IPS-15b (cell line): ENCODE measurements around the gene TEAD1.
A peak's percentile ranks its signal among the peaks of the same experiment; 100 is the strongest.

Source experiments
- H3K27me3 ChIP-seq: one replicate; pipeline ENCODE4 v1.6.1; 2013; ENCODE audit warnings: low read length; ENCODE audit not compliant: control insufficient read depth, insufficient read depth
- H3K36me3 ChIP-seq: one replicate; pipeline ENCODE4 v1.6.1; 2013; ENCODE audit warnings: low read length; ENCODE audit not compliant: control insufficient read depth, insufficient read depth
- H3K4me1 ChIP-seq: one replicate; pipeline ENCODE4 v1.6.1; 2013; ENCODE audit warnings: mild to moderate bottlenecking, low read length; ENCODE audit not compliant: control insufficient read depth, insufficient read depth
- H3K4me3 ChIP-seq: one replicate; pipeline ENCODE4 v1.5.1; 2013; ENCODE audit warnings: low read depth, low read length
- H3K9ac ChIP-seq: one replicate; pipeline ENCODE4 v1.6.1; 2013; ENCODE audit warnings: low read depth, mild to moderate bottlenecking, low read length
- H3K9me3 ChIP-seq: one replicate; pipeline ENCODE4 v1.6.1; 2013; ENCODE audit warnings: mild to moderate bottlenecking, low read length; ENCODE audit not compliant: control insufficient read depth, insufficient read depth

TEAD1 gene

GRCh38 chr11:12815129-12815480, 140.9 kb downstream of the TEAD1 start:
- Histone ChIP-seq H3K4me1 (no peaks in the 10 kb centered on the region), H3K4me3 (no peak overlapping the region), H3K9me3 (no peaks in the 10 kb centered on the region), H3K36me3 (no peaks in the 10 kb centered on the region), H3K27me3 (no peaks in the 10 kb centered on the region), H3K9ac (no peak overlapping the region)

GRCh38 chr11:12815931-12816494, 141.8 kb downstream of the TEAD1 start:
- Histone ChIP-seq H3K4me1 (no peaks in the 10 kb centered on the region), H3K27me3 (no peaks in the 10 kb centered on the region), H3K36me3 (no peaks in the 10 kb centered on the region), H3K9ac (no peak overlapping the region), H3K4me3 (no peak overlapping the region), H3K9me3 (no peaks in the 10 kb centered on the region)

GRCh38 chr11:12817681-12818332, 143.6 kb downstream of the TEAD1 start:
- Histone ChIP-seq H3K36me3 (no peaks in the 10 kb centered on the region), H3K9me3 (no peaks in the 10 kb centered on the region), H3K27me3 (no peaks in the 10 kb centered on the region), H3K4me1 (no peaks in the 10 kb centered on the region), H3K9ac (no peak overlapping the region), H3K4me3 (no peak overlapping the region)

- no peaks in the 10 kb centered on the region for H3K4me1 ChIP-seq
- no peaks in the 10 kb centered on the region for H3K27me3 ChIP-seq
- no peak overlapping the region for H3K4me3 ChIP-seq
- H3K9ac ChIP-seq = no peak overlapping the region
- no peaks in the 10 kb centered on the region for H3K36me3 ChIP-seq
- no peaks in the 10 kb centered on the region for H3K9me3 ChIP-seq
Observed at GRCh38 chr11:12818333-12819015, 144.3 kb downstream of the TEAD1 start.

GRCh38 chr11:12822392-12823022, 148.3 kb downstream of the TEAD1 start:
- H3K4me3 ChIP-seq = no peak overlapping the region
- H3K9ac ChIP-seq = no peak overlapping the region
- H3K27me3 ChIP-seq = no peaks in the 10 kb centered on the region
- no peaks in the 10 kb centered on the region for H3K36me3 ChIP-seq
- no peaks in the 10 kb centered on the region for H3K9me3 ChIP-seq
- H3K4me1 ChIP-seq = peaks cover 32% of the 10 kb centered on the region

- Histone ChIP-seq H3K4me3 (no peak overlapping the region), H3K4me1 (peaks cover 42% of the 10 kb centered on the region), H3K27me3 (no peaks in the 10 kb centered on the region), H3K9ac (peak overlapping the region; percentile 18), H3K36me3 (no peaks in the 10 kb centered on the region), H3K9me3 (no peaks in the 10 kb centered on the region)
Observed at GRCh38 chr11:12824281-12825041, 150.2 kb downstream of the TEAD1 start.

GRCh38 chr11:12826441-12826840, 152.2 kb downstream of the TEAD1 start:
- Histone ChIP-seq H3K9ac (no peak overlapping the region), H3K9me3 (no peaks in the 10 kb centered on the region), H3K36me3 (no peaks in the 10 kb centered on the region), H3K4me1 (peaks cover 50% of the 10 kb centered on the region), H3K27me3 (no peaks in the 10 kb centered on the region), H3K4me3 (no peak overlapping the region)

- Histone ChIP-seq H3K4me1 (peaks cover 50% of the 10 kb centered on the region), H3K27me3 (no peaks in the 10 kb centered on the region), H3K9me3 (no peaks in the 10 kb centered on the region), H3K36me3 (no peaks in the 10 kb centered on the region), H3K9ac (no peak overlapping the region), H3K4me3 (peak overlapping the region; percentile 40)
Observed at GRCh38 chr11:12827369-12827768, 153.1 kb downstream of the TEAD1 start.

GRCh38 chr11:12827929-12828812, 153.9 kb downstream of the TEAD1 start:
- H3K4me1 ChIP-seq = peaks cover 51% of the 10 kb centered on the region
- peak overlapping the region; percentile 48 for H3K9ac ChIP-seq

GRCh38 chr11:12829131-12829530, 154.9 kb downstream of the TEAD1 start:
- Histone ChIP-seq H3K9ac (no peak overlapping the region), H3K27me3 (no peaks in the 10 kb centered on the region), H3K9me3 (no peaks in the 10 kb centered on the region), H3K4me1 (peaks cover 58% of the 10 kb centered on the region), H3K36me3 (no peaks in the 10 kb centered on the region), H3K4me3 (peak overlapping the region; percentile 23)

More at GRCh38 chr11:12827929-12828812, 153.9 kb downstream of the TEAD1 start:
- peak overlapping the region; percentile 40 for H3K4me3 ChIP-seq
- no peaks in the 10 kb centered on the region for H3K9me3 ChIP-seq
- no peaks in the 10 kb centered on the region for H3K36me3 ChIP-seq
- H3K27me3 ChIP-seq = no peaks in the 10 kb centered on the region
